WTC11 (cell line): ENCODE measurements around the gene MGAT4C. TPM values are rescaled to one million over a fixed set of nuclear protein-coding genes. Genes with fewer than 3 reads are reported as not detected.
"Not testable (repeated sequence)": the region's sequence is repeated elsewhere in the genome, so short reads cannot be mapped to it uniquely, and the experiment has no call there.

Experiments used
- ATAC-seq: fragments of 200-7000 bp; cut with Tn5 transposase; 2 replicates; pipeline ENCODE4 v1.10.0; 2021; ENCODE audit warnings: mild to moderate bottlenecking, moderate library complexity
- CTCF ChIA-PET: fragments of 300-600 bp; sonication (Branson Sonifier 250); formaldehyde crosslinking; loops from one replicate; lab custom pipeline; 2021; ENCODE audit warnings: antibody characterized with exemption; lab: Charles Lee
- POLR2A ChIA-PET: fragments of 350-600 bp; sonication (Branson Sonifier 250); formaldehyde crosslinking; loops from one replicate; lab custom pipeline; 2021; ENCODE audit warnings: antibody characterized with exemption; lab: Charles Lee
- DNase-seq: peaks from one replicate; pipeline ENCODE4 v3.0.0; 2021; ENCODE audit warnings: low spot score
- H3K27ac Mint-ChIP-seq: 2 replicates; pipeline ENCODE4 v1.8.0; 2021; ENCODE audit warnings: mixed read lengths
- H3K27me3 Mint-ChIP-seq: 2 replicates; pipeline ENCODE4 v1.8.0; 2021; ENCODE audit warnings: low read depth, mild to moderate bottlenecking, moderate library complexity, mixed read lengths
- H3K36me3 Mint-ChIP-seq: 2 replicates; pipeline ENCODE4 v1.8.0; 2021; ENCODE audit warnings: mixed read lengths
- H3K4me1 Mint-ChIP-seq: 2 replicates; pipeline ENCODE4 v1.8.0; 2022; ENCODE audit warnings: mixed read lengths
- H3K4me3 Mint-ChIP-seq: 2 replicates; pipeline ENCODE4 v1.8.0; 2021; ENCODE audit warnings: mild to moderate bottlenecking, moderate library complexity, mixed read lengths
- H3K9me3 Mint-ChIP-seq: 2 replicates; pipeline ENCODE4 v1.8.0; 2021; ENCODE audit warnings: mixed read lengths
- CREM ChIP-seq: sonication (generic); formaldehyde crosslinking; IDR thresholded peaks from 2 replicates; pipeline ENCODE4 v1.8.1; 2022; ENCODE audit warnings: mild to moderate bottlenecking, missing genetic modification reagents, moderate library complexity
- ELF4 ChIP-seq: sonication (generic); formaldehyde crosslinking; IDR thresholded peaks from 2 replicates; pipeline ENCODE4 v1.8.1; 2022; ENCODE audit warnings: low read depth, mild to moderate bottlenecking, moderate library complexity, missing genetic modification reagents
- ESRRA ChIP-seq: sonication (generic); formaldehyde crosslinking; IDR thresholded peaks from 2 replicates; pipeline ENCODE4 v1.8.1; 2022; ENCODE audit warnings: mild to moderate bottlenecking, missing genetic modification reagents, borderline replicate concordance
- GTF2I ChIP-seq: fragments of 250-450 bp; sonication (Bioruptor Pico); conservative IDR thresholded peaks from 2 replicates; pipeline ENCODE4 v1.4.0; 2021; ENCODE audit warnings: mild to moderate bottlenecking
- IRF2 ChIP-seq: sonication (generic); formaldehyde crosslinking; IDR thresholded peaks from 2 replicates; pipeline ENCODE4 v1.8.0; 2022; ENCODE audit warnings: low read depth, missing genetic modification reagents, borderline replicate concordance
- KAT7 ChIP-seq: sonication (generic); formaldehyde crosslinking; IDR thresholded peaks from 2 replicates; pipeline ENCODE4 v1.8.1; 2023; ENCODE audit warnings: missing genetic modification reagents, mild to moderate bottlenecking, borderline replicate concordance
- NFATC4 ChIP-seq: fragments of 250-450 bp; sonication (Bioruptor Pico); IDR thresholded peaks from 2 replicates; pipeline ENCODE4 v1.9.0; 2021; ENCODE audit warnings: mild to moderate bottlenecking
- NFYB ChIP-seq: sonication (generic); formaldehyde crosslinking; conservative IDR thresholded peaks from 2 replicates; pipeline ENCODE4 v1.8.0; 2022; ENCODE audit warnings: low read depth, missing genetic modification reagents
- NR1H2 ChIP-seq: sonication (generic); formaldehyde crosslinking; IDR thresholded peaks from 2 replicates; pipeline ENCODE4 v1.9.0; 2021; ENCODE audit warnings: mild to moderate bottlenecking, moderate library complexity, missing genetic modification reagents
- RELA ChIP-seq: sonication (generic); formaldehyde crosslinking; IDR thresholded peaks from 2 replicates; pipeline ENCODE4 v1.8.1; 2022; ENCODE audit warnings: missing genetic modification reagents, mild to moderate bottlenecking, borderline replicate concordance
- SMAD3 ChIP-seq: sonication (generic); formaldehyde crosslinking; IDR thresholded peaks from 2 replicates; pipeline ENCODE4 v1.8.0; 2022; ENCODE audit warnings: missing genetic modification reagents, mild to moderate bottlenecking, borderline replicate concordance
- SP1 ChIP-seq: sonication (generic); formaldehyde crosslinking; conservative IDR thresholded peaks from 2 replicates; pipeline ENCODE4 v1.8.1; 2022; ENCODE audit warnings: missing genetic modification reagents
- TP53 ChIP-seq: sonication (generic); formaldehyde crosslinking; IDR thresholded peaks from 2 replicates; pipeline ENCODE4 v1.8.1; 2023; ENCODE audit warnings: mild to moderate bottlenecking, missing genetic modification reagents
- ZNF138 ChIP-seq: sonication (generic); formaldehyde crosslinking; conservative IDR thresholded peaks from 2 replicates; pipeline ENCODE4 v1.8.1; 2022; ENCODE audit warnings: mild to moderate bottlenecking, moderate library complexity, missing genetic modification reagents
- ZNF396 ChIP-seq: fragments of 250-450 bp; sonication (Bioruptor Pico); IDR thresholded peaks from 2 replicates; pipeline ENCODE4 v1.8.0; 2021; ENCODE audit warnings: mild to moderate bottlenecking, moderate library complexity, borderline replicate concordance
- ZNF671 ChIP-seq: fragments of 250-450 bp; sonication (Bioruptor Pico); IDR thresholded peaks from 2 replicates; pipeline ENCODE4 v1.8.0; 2021; ENCODE audit warnings: mild to moderate bottlenecking
- total RNA-seq: library from RNA; stranded (reverse); gene quantifications from 3 replicates; pipeline ENCODE4 v1.2.3, GENCODE V29; 2021
- TF ChIP-seq, protein P1 (sequence below): fragments of 200-600 bp; IDR thresholded peaks from 2 replicates; pipeline ENCODE4 v1.8.0; 2022; ENCODE audit warnings: antibody characterized with exemption
- TF ChIP-seq, protein P2 (sequence below): sonication (generic); formaldehyde crosslinking; IDR thresholded peaks from 2 replicates; pipeline ENCODE4 v1.8.0; 2022; ENCODE audit warnings: mild to moderate bottlenecking, missing genetic modification reagents
- TF ChIP-seq, protein P3 (sequence below): sonication (generic); formaldehyde crosslinking; IDR thresholded peaks from 2 replicates; pipeline ENCODE4 v1.8.1; 2022; ENCODE audit warnings: mild to moderate bottlenecking, missing genetic modification reagents, moderate library complexity, borderline replicate concordance
- TF ChIP-seq, protein P4 (sequence below): fragments of 250-450 bp; sonication (Bioruptor Pico); conservative IDR thresholded peaks from 2 replicates; pipeline ENCODE4 v1.9.0; 2021; ENCODE audit warnings: mild to moderate bottlenecking
- TF ChIP-seq, protein P5 (sequence below): fragments of 250-450 bp; sonication (Bioruptor Pico); IDR thresholded peaks from 2 replicates; pipeline ENCODE4 v1.8.0; 2021; ENCODE audit warnings: mild to moderate bottlenecking
- TF ChIP-seq, protein P6 (sequence below): fragments of 250-450 bp; sonication (Bioruptor Pico); IDR thresholded peaks from 2 replicates; pipeline ENCODE4 v1.9.0; 2021; ENCODE audit warnings: mild to moderate bottlenecking, borderline replicate concordance

The MGAT4C gene
- total RNA-seq, 1 experiment from 2014 or later: 4.8 TPM

DNA sequence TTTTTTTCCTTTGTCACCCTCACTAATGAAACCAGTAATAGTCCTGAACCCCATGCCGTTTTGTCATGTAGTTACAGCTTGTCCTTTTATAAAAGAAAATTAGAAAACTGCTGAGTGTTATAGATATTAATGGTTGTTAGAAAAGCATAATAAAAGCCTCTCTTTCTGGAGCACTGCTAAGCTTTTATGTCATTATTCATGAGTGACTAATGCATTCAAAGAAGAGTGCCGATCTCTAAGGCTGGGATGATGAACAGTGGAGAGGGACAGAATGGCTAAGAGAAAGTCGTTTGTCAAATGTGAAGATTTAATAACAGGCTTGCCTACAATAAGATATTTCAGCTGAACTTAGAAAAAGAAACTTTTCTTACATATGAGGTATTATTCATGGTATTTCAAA, 121.6 kb downstream of the MGAT4C start:
- Mint-ChIP-seq H3K27me3 (no peaks in the 10 kb centered on the region), H3K9me3 (no peaks in the 10 kb centered on the region), H3K4me1 (peaks cover 6% of the 10 kb centered on the region), H3K27ac (no peak overlapping the region), H3K4me3 (no peak overlapping the region), H3K36me3 (no peaks in the 10 kb centered on the region)
- peak; percentile 20; the same call in 1 of the 2 replicates for ATAC-seq
- ChIA-PET CTCF (no interaction called here), POLR2A (no interaction called here)
- no peak for DNase-seq
- TF ChIP-seq NR1H2: no peak
- TF ChIP-seq NFYB (CRISPR knock-in tag): no peak
- no peak for TF ChIP-seq GTF2I
- no peak for TF ChIP-seq CREM
- TF ChIP-seq, protein P1, sequence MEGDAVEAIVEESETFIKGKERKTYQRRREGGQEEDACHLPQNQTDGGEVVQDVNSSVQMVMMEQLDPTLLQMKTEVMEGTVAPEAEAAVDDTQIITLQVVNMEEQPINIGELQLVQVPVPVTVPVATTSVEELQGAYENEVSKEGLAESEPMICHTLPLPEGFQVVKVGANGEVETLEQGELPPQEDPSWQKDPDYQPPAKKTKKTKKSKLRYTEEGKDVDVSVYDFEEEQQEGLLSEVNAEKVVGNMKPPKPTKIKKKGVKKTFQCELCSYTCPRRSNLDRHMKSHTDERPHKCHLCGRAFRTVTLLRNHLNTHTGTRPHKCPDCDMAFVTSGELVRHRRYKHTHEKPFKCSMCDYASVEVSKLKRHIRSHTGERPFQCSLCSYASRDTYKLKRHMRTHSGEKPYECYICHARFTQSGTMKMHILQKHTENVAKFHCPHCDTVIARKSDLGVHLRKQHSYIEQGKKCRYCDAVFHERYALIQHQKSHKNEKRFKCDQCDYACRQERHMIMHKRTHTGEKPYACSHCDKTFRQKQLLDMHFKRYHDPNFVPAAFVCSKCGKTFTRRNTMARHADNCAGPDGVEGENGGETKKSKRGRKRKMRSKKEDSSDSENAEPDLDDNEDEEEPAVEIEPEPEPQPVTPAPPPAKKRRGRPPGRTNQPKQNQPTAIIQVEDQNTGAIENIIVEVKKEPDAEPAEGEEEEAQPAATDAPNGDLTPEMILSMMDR: no peak
- TF ChIP-seq, protein P2, sequence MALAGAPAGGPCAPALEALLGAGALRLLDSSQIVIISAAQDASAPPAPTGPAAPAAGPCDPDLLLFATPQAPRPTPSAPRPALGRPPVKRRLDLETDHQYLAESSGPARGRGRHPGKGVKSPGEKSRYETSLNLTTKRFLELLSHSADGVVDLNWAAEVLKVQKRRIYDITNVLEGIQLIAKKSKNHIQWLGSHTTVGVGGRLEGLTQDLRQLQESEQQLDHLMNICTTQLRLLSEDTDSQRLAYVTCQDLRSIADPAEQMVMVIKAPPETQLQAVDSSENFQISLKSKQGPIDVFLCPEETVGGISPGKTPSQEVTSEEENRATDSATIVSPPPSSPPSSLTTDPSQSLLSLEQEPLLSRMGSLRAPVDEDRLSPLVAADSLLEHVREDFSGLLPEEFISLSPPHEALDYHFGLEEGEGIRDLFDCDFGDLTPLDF: no peak
- TF ChIP-seq SMAD3 (CRISPR knock-in tag): no peak
- no peak for TF ChIP-seq ZNF138 (CRISPR knock-in tag)
- TF ChIP-seq TP53 (CRISPR knock-in tag): no peak
- TF ChIP-seq, protein P3, sequence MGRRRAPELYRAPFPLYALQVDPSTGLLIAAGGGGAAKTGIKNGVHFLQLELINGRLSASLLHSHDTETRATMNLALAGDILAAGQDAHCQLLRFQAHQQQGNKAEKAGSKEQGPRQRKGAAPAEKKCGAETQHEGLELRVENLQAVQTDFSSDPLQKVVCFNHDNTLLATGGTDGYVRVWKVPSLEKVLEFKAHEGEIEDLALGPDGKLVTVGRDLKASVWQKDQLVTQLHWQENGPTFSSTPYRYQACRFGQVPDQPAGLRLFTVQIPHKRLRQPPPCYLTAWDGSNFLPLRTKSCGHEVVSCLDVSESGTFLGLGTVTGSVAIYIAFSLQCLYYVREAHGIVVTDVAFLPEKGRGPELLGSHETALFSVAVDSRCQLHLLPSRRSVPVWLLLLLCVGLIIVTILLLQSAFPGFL (CRISPR knock-in tag): no peak
- TF ChIP-seq IRF2: no peak
- TF ChIP-seq ESRRA (CRISPR knock-in tag): no peak
- TF ChIP-seq, protein P4, sequence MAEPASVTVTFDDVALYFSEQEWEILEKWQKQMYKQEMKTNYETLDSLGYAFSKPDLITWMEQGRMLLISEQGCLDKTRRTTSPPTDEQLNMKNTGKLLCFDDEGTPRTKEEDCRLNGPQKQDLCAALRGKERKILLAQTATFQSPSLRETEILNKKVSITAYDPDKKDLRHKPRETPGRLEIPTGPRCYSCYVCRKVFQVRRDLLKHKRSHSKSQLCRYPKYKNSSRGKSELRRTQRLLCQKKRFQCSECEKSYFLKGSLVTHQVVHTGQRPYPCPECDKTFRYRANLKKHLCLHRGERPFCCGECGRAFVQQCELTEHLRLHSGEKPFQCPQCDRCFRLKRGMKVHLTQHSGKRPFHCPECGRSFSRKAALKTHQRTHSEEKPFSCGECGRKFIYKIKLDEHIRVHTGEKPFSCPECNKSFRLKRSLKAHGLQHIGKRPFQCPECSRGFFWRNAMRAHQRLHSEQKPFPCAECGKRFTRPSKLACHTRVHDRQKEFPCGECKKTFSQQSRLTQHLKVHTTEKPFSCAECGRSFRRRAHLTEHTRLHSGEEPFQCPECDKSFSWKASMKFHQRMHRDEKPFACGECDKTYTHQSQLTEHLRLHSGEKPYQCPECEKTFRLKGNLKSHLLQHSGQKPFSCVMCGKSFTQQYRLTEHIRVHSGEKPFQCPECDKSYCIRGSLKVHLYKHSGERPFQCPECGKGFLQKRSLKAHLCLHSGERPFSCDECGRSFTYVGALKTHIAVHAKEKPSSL (CRISPR knock-in tag): no peak
- TF ChIP-seq ZNF396 (CRISPR knock-in tag): no peak
- TF ChIP-seq ZNF671 (CRISPR knock-in tag): no peak
- TF ChIP-seq NFATC4 (CRISPR knock-in tag): no peak
- TF ChIP-seq KAT7: no peak

DNA sequence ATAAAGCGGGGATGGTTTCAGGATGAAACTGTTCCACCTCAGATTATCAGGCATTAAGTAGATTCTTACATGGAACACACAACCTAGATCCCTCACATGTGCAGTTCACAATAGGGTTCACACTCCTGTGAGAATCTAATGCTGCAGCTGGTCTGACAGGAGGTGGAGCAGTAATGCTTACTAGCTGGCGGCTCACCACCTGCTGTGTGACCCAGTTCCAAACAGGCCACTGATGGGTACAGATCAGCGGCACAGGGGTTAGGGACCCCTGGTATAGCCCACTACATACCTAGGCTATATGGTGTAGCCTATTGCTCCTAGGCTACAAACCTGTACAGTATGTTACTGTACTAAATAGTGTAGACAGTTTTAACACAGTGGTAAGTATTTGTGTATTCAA, 129.3 kb downstream of the MGAT4C start:
- ATAC-seq (peak; percentile 46), DNase-seq (peak; percentile 22)
- H3K27me3 Mint-ChIP-seq, H3K4me1 Mint-ChIP-seq, H3K27ac Mint-ChIP-seq, H3K4me3 Mint-ChIP-seq, CTCF ChIA-PET, H3K36me3 Mint-ChIP-seq, POLR2A ChIA-PET, H3K9me3 Mint-ChIP-seq: not testable (repeated sequence)

DNA sequence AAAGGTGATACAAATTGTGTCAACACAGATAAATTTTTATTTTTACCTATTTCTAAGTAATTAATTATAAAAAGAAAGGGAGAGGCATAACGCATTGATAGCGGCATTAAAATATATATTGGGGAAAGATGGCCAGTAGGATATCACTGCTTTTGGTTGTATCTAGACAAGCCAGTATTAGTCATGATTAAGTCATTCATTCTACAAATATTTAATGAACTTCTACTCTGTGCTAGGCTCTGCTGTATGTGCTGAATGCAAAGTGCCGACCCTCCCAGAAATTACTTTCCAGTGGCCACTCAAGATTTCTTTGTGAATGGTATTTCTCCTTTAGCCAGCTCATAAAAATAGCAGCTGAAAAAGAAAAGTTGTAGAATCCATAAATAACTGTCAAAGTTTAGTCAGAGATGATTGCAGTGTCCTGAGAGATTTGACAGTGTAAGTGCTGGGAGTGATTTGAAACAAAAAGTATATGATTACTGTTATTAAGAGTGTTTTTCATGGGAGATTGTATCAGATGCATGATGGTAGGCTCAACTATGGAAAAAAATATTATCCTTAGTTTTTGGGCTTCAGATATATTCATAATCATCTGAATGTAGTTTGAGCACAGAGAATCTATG, 133.2 kb downstream of the MGAT4C start:
- CTCF ChIA-PET: interaction anchor here (0.5 to 0.6 kb wide), 2 partner anchors 9 to 455 kb away, joined by 4 to 5 read pairs; no protein-coding TSS in a partner anchor
- no peaks in the 10 kb centered on the region for H3K27me3 Mint-ChIP-seq
- H3K9me3 Mint-ChIP-seq: no peaks in the 10 kb centered on the region
- TF ChIP-seq SP1 (CRISPR knock-in tag): no peak
- TF ChIP-seq RELA (CRISPR knock-in tag): no peak
- TF ChIP-seq, protein P5, sequence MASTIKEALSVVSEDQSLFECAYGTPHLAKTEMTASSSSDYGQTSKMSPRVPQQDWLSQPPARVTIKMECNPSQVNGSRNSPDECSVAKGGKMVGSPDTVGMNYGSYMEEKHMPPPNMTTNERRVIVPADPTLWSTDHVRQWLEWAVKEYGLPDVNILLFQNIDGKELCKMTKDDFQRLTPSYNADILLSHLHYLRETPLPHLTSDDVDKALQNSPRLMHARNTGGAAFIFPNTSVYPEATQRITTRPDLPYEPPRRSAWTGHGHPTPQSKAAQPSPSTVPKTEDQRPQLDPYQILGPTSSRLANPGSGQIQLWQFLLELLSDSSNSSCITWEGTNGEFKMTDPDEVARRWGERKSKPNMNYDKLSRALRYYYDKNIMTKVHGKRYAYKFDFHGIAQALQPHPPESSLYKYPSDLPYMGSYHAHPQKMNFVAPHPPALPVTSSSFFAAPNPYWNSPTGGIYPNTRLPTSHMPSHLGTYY (CRISPR knock-in tag): no peak
- TF ChIP-seq, protein P6, sequence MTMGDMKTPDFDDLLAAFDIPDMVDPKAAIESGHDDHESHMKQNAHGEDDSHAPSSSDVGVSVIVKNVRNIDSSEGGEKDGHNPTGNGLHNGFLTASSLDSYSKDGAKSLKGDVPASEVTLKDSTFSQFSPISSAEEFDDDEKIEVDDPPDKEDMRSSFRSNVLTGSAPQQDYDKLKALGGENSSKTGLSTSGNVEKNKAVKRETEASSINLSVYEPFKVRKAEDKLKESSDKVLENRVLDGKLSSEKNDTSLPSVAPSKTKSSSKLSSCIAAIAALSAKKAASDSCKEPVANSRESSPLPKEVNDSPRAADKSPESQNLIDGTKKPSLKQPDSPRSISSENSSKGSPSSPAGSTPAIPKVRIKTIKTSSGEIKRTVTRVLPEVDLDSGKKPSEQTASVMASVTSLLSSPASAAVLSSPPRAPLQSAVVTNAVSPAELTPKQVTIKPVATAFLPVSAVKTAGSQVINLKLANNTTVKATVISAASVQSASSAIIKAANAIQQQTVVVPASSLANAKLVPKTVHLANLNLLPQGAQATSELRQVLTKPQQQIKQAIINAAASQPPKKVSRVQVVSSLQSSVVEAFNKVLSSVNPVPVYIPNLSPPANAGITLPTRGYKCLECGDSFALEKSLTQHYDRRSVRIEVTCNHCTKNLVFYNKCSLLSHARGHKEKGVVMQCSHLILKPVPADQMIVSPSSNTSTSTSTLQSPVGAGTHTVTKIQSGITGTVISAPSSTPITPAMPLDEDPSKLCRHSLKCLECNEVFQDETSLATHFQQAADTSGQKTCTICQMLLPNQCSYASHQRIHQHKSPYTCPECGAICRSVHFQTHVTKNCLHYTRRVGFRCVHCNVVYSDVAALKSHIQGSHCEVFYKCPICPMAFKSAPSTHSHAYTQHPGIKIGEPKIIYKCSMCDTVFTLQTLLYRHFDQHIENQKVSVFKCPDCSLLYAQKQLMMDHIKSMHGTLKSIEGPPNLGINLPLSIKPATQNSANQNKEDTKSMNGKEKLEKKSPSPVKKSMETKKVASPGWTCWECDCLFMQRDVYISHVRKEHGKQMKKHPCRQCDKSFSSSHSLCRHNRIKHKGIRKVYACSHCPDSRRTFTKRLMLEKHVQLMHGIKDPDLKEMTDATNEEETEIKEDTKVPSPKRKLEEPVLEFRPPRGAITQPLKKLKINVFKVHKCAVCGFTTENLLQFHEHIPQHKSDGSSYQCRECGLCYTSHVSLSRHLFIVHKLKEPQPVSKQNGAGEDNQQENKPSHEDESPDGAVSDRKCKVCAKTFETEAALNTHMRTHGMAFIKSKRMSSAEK (CRISPR knock-in tag): no peak
- TF ChIP-seq ELF4 (CRISPR knock-in tag): no peak
- POLR2A ChIA-PET: no interaction called here
- no peak overlapping the region for H3K4me3 Mint-ChIP-seq
- no peak overlapping the region for H3K27ac Mint-ChIP-seq
- ATAC-seq (no peak), DNase-seq (no peak)
- no peaks in the 10 kb centered on the region for H3K36me3 Mint-ChIP-seq
- H3K4me1 Mint-ChIP-seq: no peaks in the 10 kb centered on the region
